K562 (cell line): ENCODE results near the gene ZSCAN5C. TPM values are rescaled to one million over a fixed set of nuclear protein-coding genes. Genes with fewer than 3 reads are reported as not detected.
A peak's percentile ranks its signal among the peaks of the same experiment; 100 is the strongest.

Source experiments
- ATF7 ChIP-seq: fragments of 450-650 bp; IDR thresholded peaks from 2 replicates; pipeline ENCODE4 v1.7.1; 2014; ENCODE audit warnings: mild to moderate bottlenecking, moderate library complexity
- C11orf30 ChIP-seq: fragments of 450-650 bp; IDR thresholded peaks from 2 replicates; pipeline ENCODE4 v1.6.1; 2016; ENCODE audit warnings: low read depth, mild to moderate bottlenecking
- CCNT2 ChIP-seq: IDR thresholded peaks from 2 replicates; pipeline ENCODE4 v1.6.1; 2011; ENCODE audit warnings: borderline replicate concordance, low read depth, mild to moderate bottlenecking, moderate library complexity, mixed read lengths, low read length; ENCODE audit not compliant: insufficient read length; ENCODE audit errors: extremely low read depth
- ESRRA ChIP-seq: fragments of 450-650 bp; IDR thresholded peaks from 2 replicates; pipeline ENCODE4 v1.6.1; 2014; ENCODE audit warnings: low read depth, mild to moderate bottlenecking, moderate library complexity, borderline replicate concordance
- JUN ChIP-seq, 2 experiments: sonication (generic) in 1 of 2; formaldehyde crosslinking in 1 of 2; IDR thresholded peaks; 2 replicates each; pipeline versions ENCODE4 v1.6.1 to v1.8.0; 2012 to 2022; ENCODE audit warnings: borderline replicate concordance in 2 of 2, mild to moderate bottlenecking in 2 of 2, improper control_type of control experiment in 1 of 2, low read depth in 1 of 2, low read length in 1 of 2, missing genetic modification reagents in 1 of 2
- L3MBTL2 ChIP-seq: fragments of 450-650 bp; IDR thresholded peaks from 2 replicates; pipeline ENCODE4 v1.6.1; 2016; ENCODE audit warnings: mild to moderate bottlenecking, moderate library complexity
- NFE2 ChIP-seq: IDR thresholded peaks from 2 replicates; pipeline ENCODE4 v1.6.1; 2014; ENCODE audit warnings: antibody characterized with exemption, low read depth
- SRSF7 ChIP-seq: fragments of 200-400 bp; formaldehyde crosslinking; optimal IDR thresholded peaks from 2 replicates; pipeline ENCODE3; 2017; ENCODE audit warnings: mild to moderate bottlenecking, low read depth, low read length
- TCF7 ChIP-seq: sonication (generic); IDR thresholded peaks from 2 replicates; pipeline ENCODE4 v1.6.1; 2016; ENCODE audit warnings: antibody characterized with exemption, borderline replicate concordance
- U2AF2 ChIP-seq: fragments of 200-400 bp; formaldehyde crosslinking; optimal IDR thresholded peaks from 2 replicates; pipeline ENCODE3; 2017; ENCODE audit warnings: low read depth, mild to moderate bottlenecking, low read length
- ZFX ChIP-seq: sonication (generic); formaldehyde crosslinking; IDR thresholded peaks from 2 replicates; pipeline ENCODE4 v1.8.0; 2022; ENCODE audit warnings: mild to moderate bottlenecking, missing genetic modification reagents, moderate library complexity
- polyA plus RNA-seq, 8 experiments: library from polyadenylated mRNA; depleted of rRNA in 4 of 8; stranded (reverse) in 5 of 8; unstranded in 3 of 8; fragments of >200 nt; fragmentation: Nextera tagmentation in 2 of 8; fragmentation: Illumina TruSeq in 1 of 8; extraction: Ambion mirVana in 2 of 8; extraction: Trizol in 1 of 8; gene quantifications; 2 replicates each; pipeline versions ENCODE4 v1.2.1 to v1.2.3, GENCODE V29; 2011 to 2014; ENCODE audit warnings: inconsistent platforms in 1 of 8, missing spikeins in 1 of 8
- total RNA-seq, 7 experiments: library from RNA; depleted of rRNA in 6 of 7; stranded (reverse); fragments of >200 nt in 6 of 7; fragmentation: Illumina TruSeq in 2 of 7; extraction: Trizol in 2 of 7; gene quantifications; 2 replicates each; pipeline versions ENCODE4 v1.2.1 to v1.2.3, GENCODE V29; 2011 to 2021; ENCODE audit warnings: low replicate concordance in 1 of 7
- TF ChIP-seq, protein P1 (sequence below), 2 experiments: fragments of 450-650 bp; IDR thresholded peaks; 2 replicates each; pipeline ENCODE4 v1.6.1; 2016; ENCODE audit warnings: mild to moderate bottlenecking in 2 of 2, borderline replicate concordance in 1 of 2, low read depth in 1 of 2, moderate library complexity in 1 of 2
- TF ChIP-seq, protein P2 (sequence below), 3 experiments: IDR thresholded peaks in 2 of 3; conservative IDR thresholded peaks in 1 of 3; 2 replicates each; pipeline ENCODE4 v1.5.1; 2011 to 2012; ENCODE audit warnings: low read length in 3 of 3, mild to moderate bottlenecking in 3 of 3, control low read depth in 2 of 3, improper control_type of control experiment in 1 of 3, inconsistent platforms in 1 of 3, low read depth in 1 of 3, mixed read lengths in 1 of 3, moderate library complexity in 1 of 3; ENCODE audit not compliant: insufficient read depth in 2 of 3
- TF ChIP-seq, protein P3 (sequence below): sonication (generic); formaldehyde crosslinking; IDR thresholded peaks from 2 replicates; pipeline ENCODE4 v1.8.0; 2022; ENCODE audit warnings: mild to moderate bottlenecking, missing genetic modification reagents
- TF ChIP-seq, protein P4 (sequence below): sonication (generic); formaldehyde crosslinking; IDR thresholded peaks from 2 replicates; pipeline ENCODE4 v1.8.1; 2022; ENCODE audit warnings: missing genetic modification reagents

ZSCAN5C gene
- total and polyA plus RNA-seq, 9 of the 15 experiments (the other 6 are each of a cell fraction or from before 2014, with no cell fraction given), result 0.07 TPM; not detected in 8

DNA sequence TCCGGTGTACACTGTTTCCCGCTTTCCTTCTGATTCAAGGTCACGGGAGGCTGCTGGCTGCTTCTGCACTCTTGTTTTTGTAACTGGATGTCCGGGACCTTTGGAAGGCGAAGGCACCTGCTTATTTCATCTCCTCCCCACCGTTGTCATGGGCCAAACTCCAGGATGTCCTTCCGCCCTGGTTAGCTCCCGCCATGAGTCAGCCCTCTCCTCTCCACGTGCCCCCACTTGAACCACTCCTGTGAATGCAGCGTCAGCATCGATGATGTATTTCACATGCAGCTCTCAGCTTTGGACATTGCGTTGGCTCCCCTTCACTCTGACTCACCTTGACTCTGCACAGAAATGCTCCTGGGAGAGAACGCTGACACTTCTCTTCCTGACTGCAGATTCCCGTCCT is 31.8 kb upstream of the ZSCAN5C start (continued):
- TF ChIP-seq TCF7 (no peak), NFE2 (peak; percentile 43; the same call in 1 of the 2 replicates), U2AF2 (no peak), JUN (IDR thresholded peaks at IDR 0.05; ENCODE audit: borderline replicate concordance, low read depth, low read length) (peak; percentile 68; the same call in 1 of the 2 replicates), JUN (CRISPR knock-in tag; IDR thresholded peaks at IDR 0.05; ENCODE audit: borderline replicate concordance) (no peak), C11orf30 (peak; percentile 90), L3MBTL2 (peak; percentile 61; the same call in 1 of the 2 replicates), CCNT2 (no peak), ESRRA (no peak), SRSF7 (no peak), ZFX (no peak), ATF7 (peak; percentile 43; the same call in 1 of the 2 replicates)
- TF ChIP-seq, protein P1, sequence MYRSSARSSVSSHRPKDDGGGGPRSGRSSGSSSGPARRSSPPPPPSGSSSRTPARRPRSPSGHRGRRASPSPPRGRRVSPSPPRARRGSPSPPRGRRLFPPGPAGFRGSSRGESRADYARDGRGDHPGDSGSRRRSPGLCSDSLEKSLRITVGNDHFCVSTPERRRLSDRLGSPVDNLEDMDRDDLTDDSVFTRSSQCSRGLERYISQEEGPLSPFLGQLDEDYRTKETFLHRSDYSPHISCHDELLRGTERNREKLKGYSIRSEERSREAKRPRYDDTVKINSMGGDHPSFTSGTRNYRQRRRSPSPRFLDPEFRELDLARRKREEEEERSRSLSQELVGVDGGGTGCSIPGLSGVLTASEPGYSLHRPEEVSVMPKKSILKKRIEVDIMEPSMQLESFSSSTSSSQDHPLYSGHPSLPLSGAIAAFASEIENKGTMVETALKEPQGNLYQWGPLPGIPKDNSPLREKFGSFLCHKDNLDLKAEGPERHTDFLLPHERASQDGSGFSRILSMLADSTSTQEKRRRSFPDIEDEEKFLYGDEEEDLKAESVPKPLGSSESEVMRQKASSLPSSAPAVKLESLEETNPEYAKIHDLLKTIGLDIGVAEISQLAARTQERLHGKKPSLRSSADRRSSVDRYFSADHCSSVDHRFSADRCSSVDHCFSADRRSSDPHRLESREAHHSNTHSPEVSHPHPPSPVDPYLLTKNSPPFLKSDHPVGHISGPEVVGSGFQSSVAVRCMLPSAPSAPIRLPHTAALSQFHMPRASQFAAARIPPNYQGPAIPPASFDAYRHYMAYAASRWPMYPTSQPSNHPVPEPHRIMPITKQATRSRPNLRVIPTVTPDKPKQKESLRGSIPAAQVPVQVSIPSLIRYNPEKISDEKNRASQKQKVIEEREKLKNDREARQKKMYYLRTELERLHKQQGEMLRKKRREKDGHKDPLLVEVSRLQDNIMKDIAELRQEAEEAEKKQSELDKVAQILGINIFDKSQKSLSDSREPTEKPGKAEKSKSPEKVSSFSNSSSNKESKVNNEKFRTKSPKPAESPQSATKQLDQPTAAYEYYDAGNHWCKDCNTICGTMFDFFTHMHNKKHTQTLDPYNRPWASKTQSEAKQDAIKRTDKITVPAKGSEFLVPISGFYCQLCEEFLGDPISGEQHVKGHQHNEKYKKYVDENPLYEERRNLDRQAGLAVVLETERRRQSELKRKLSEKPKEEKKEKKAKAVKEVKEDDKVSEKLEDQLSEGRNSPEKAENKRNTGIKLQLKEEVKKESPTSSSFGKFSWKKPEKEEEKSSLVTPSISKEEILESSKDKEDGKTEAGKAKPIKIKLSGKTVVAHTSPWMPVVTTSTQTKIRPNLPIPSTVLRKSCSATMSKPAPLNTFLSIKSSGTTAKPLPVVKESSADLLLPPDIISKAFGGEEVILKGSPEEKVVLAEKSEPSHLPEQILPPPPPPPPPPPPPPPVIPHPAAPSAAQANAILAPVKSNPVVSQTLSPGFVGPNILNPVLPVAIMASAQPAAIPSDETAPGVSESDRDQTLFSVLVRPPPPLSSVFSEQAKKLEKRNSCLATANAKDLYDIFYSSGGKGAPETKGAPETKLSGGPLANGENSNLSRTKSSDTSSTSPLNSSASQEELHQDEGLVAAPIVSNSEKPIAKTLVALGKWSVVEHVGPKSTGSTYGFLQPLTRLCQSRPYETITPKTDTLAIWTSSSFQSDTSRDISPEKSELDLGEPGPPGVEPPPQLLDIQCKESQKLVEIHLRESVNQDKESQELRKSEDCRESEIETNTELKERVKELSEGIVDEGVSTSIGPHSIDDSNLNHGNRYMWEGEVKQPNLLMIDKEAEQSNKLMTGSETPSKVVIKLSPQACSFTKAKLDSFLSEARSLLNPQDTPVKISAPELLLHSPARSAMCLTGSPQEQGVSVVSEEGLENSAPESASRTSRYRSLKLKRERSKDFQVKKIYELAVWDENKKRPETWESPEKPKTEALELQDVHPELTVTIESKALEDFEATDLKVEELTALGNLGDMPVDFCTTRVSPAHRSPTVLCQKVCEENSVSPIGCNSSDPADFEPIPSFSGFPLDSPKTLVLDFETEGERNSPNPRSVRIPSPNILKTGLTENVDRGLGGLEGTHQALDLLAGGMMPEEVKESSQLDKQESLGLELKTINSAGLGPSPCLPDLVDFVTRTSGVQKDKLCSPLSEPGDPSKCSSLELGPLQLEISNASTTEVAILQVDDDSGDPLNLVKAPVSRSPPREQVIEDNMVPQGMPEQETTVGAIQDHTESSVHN (IDR thresholded peaks at IDR 0.05; ENCODE audit: borderline replicate concordance in 1 of 2, low read depth in 1 of 2), result peak in 1 of 2 experiments; percentile 47; a peak in 1 of 4 replicates
- TF ChIP-seq, protein P2, sequence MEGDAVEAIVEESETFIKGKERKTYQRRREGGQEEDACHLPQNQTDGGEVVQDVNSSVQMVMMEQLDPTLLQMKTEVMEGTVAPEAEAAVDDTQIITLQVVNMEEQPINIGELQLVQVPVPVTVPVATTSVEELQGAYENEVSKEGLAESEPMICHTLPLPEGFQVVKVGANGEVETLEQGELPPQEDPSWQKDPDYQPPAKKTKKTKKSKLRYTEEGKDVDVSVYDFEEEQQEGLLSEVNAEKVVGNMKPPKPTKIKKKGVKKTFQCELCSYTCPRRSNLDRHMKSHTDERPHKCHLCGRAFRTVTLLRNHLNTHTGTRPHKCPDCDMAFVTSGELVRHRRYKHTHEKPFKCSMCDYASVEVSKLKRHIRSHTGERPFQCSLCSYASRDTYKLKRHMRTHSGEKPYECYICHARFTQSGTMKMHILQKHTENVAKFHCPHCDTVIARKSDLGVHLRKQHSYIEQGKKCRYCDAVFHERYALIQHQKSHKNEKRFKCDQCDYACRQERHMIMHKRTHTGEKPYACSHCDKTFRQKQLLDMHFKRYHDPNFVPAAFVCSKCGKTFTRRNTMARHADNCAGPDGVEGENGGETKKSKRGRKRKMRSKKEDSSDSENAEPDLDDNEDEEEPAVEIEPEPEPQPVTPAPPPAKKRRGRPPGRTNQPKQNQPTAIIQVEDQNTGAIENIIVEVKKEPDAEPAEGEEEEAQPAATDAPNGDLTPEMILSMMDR (IDR thresholded peaks at IDR 0.05 in 2 of 3, conservative IDR thresholded peaks at IDR 0.05 in 1 of 3; ENCODE audit: insufficient read depth in 2 of 3, low read depth in 1 of 3, low read length in 3 of 3), result no peak
- TF ChIP-seq, protein P3, sequence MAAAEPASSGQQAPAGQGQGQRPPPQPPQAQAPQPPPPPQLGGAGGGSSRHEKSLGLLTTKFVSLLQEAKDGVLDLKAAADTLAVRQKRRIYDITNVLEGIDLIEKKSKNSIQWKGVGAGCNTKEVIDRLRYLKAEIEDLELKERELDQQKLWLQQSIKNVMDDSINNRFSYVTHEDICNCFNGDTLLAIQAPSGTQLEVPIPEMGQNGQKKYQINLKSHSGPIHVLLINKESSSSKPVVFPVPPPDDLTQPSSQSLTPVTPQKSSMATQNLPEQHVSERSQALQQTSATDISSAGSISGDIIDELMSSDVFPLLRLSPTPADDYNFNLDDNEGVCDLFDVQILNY, result no peak
- TF ChIP-seq, protein P4, sequence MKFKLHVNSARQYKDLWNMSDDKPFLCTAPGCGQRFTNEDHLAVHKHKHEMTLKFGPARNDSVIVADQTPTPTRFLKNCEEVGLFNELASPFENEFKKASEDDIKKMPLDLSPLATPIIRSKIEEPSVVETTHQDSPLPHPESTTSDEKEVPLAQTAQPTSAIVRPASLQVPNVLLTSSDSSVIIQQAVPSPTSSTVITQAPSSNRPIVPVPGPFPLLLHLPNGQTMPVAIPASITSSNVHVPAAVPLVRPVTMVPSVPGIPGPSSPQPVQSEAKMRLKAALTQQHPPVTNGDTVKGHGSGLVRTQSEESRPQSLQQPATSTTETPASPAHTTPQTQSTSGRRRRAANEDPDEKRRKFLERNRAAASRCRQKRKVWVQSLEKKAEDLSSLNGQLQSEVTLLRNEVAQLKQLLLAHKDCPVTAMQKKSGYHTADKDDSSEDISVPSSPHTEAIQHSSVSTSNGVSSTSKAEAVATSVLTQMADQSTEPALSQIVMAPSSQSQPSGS (CRISPR knock-in tag), result no peak
